IMR-90 (cell line): ENCODE results near the gene FLRT1. TPM values are rescaled to one million over a fixed set of nuclear protein-coding genes. Genes with fewer than 3 reads are reported as not detected.

ENCODE experiments used
- ATAC-seq: fragments of 200-7000 bp; cut with Tn5 transposase; 2 replicates; pipeline ENCODE4 v1.9.1; 2020; ENCODE audit warnings: low read depth, mild to moderate bottlenecking, moderate library complexity
- BruUV-seq: library from RNA; stranded (reverse); fragments of 400-500 nt; replicated peaks from 2 replicates; lab custom pipeline; 2021; lab: Mats Ljungman, UMichigan
- CTCF ChIA-PET: fragments of 300-600 bp; formaldehyde crosslinking; extraction: SDS; loops from one replicate; lab custom pipeline; 2021; ENCODE audit warnings: antibody characterized with exemption; lab: Yijun Ruan, JAX
- POLR2A ChIA-PET: fragments of 300-600 bp; sonication (Branson Sonifier 250); formaldehyde crosslinking; loops from one replicate; lab custom pipeline; 2022; ENCODE audit warnings: antibody characterized with exemption; ENCODE audit not compliant: unreplicated experiment; lab: Charles Lee
- DNase-seq: peaks from one replicate; pipeline ENCODE4 v3.0.0; 2013
- H2AFZ ChIP-seq: replicated peaks from 2 replicates; pipeline ENCODE3; 2013; ENCODE audit warnings: low read length, mild to moderate bottlenecking; ENCODE audit not compliant: poor library complexity
- H2AK5ac ChIP-seq: 2 replicates; pipeline ENCODE4 v1.6.1; 2013; ENCODE audit warnings: low read depth, low read length, inconsistent platforms
- H2AK9ac ChIP-seq: replicated peaks from 2 replicates; pipeline ENCODE3; 2013; ENCODE audit warnings: mild to moderate bottlenecking, low read depth, low read length, moderate library complexity; ENCODE audit not compliant: poor library complexity
- H2BK120ac ChIP-seq: 2 replicates; pipeline ENCODE4 v1.6.1; 2013; ENCODE audit warnings: low read depth, low read length, inconsistent platforms
- H2BK15ac ChIP-seq: 3 replicates; pipeline ENCODE4 v1.6.1; 2013; ENCODE audit warnings: low read depth, low read length, inconsistent platforms
- H2BK20ac ChIP-seq: 2 replicates; pipeline ENCODE4 v1.6.1; 2013; ENCODE audit warnings: low read depth, mild to moderate bottlenecking, inconsistent platforms, low read length, moderate library complexity
- H2BK5ac ChIP-seq: 2 replicates; pipeline ENCODE4 v1.6.1; 2013; ENCODE audit warnings: mild to moderate bottlenecking, low read depth, low read length, inconsistent platforms; ENCODE audit not compliant: poor library complexity, severe bottlenecking
- H3K14ac ChIP-seq: replicated peaks from 2 replicates; pipeline ENCODE4 v1.6.1; 2013; ENCODE audit warnings: low read depth, low read length, inconsistent platforms
- H3K18ac ChIP-seq: 2 replicates; pipeline ENCODE4 v1.6.1; 2013; ENCODE audit warnings: low read depth, low read length, control low read depth
- H3K23ac ChIP-seq: 2 replicates; pipeline ENCODE4 v1.6.1; 2013; ENCODE audit warnings: low read depth, low read length, inconsistent platforms
- H3K27ac ChIP-seq: 2 replicates; pipeline ENCODE4 v1.5.1; 2013; ENCODE audit warnings: mild to moderate bottlenecking, control low read depth, low read length; ENCODE audit not compliant: insufficient read depth
- H3K27me3 ChIP-seq: 2 replicates; pipeline ENCODE4 v1.6.1; 2013; ENCODE audit warnings: low read length; ENCODE audit not compliant: control insufficient read depth, insufficient read depth
- H3K36me3 ChIP-seq: 2 replicates; pipeline ENCODE4 v1.6.1; 2013; ENCODE audit warnings: low read length, mixed read lengths; ENCODE audit not compliant: control insufficient read depth, insufficient read depth
- H3K4ac ChIP-seq: 2 replicates; pipeline ENCODE4 v1.6.1; 2013; ENCODE audit warnings: low read depth, low read length, inconsistent platforms
- H3K4me1 ChIP-seq: 2 replicates; pipeline ENCODE4 v1.6.1; 2013; ENCODE audit warnings: low read length, mixed read lengths; ENCODE audit not compliant: control insufficient read depth, insufficient read depth
- H3K4me2 ChIP-seq: 2 replicates; pipeline ENCODE4 v1.6.1; 2013; ENCODE audit warnings: low read depth, mild to moderate bottlenecking, control low read depth, low read length, moderate library complexity
- H3K4me3 ChIP-seq: 2 replicates; pipeline ENCODE4 v1.5.1; 2013; ENCODE audit warnings: low read depth, mild to moderate bottlenecking, control low read depth, low read length, moderate library complexity; ENCODE audit not compliant: insufficient read depth
- H3K56ac ChIP-seq: 2 replicates; pipeline ENCODE4 v1.6.1; 2013; ENCODE audit warnings: low read length, inconsistent platforms; ENCODE audit not compliant: insufficient read depth; ENCODE audit errors: extremely low read depth
- H3K79me1 ChIP-seq, 2 experiments: 2 replicates each; pipeline ENCODE4 v1.6.1; 2013; ENCODE audit warnings: low read length in 2 of 2, inconsistent platforms in 1 of 2, low read depth in 1 of 2
- H3K9ac ChIP-seq: 2 replicates; pipeline ENCODE4 v1.6.1; 2013; ENCODE audit warnings: low read depth, low read length, control low read depth
- H3K9me1 ChIP-seq: 2 replicates; pipeline ENCODE4 v1.6.1; 2013; ENCODE audit warnings: low read length, inconsistent platforms; ENCODE audit not compliant: insufficient read depth
- H3K9me3 ChIP-seq: 2 replicates; pipeline ENCODE4 v1.6.1; 2013; ENCODE audit warnings: low read length; ENCODE audit not compliant: control insufficient read depth, insufficient read depth
- H4K20me1 ChIP-seq: 2 replicates; pipeline ENCODE4 v1.6.1; 2013; ENCODE audit warnings: low read length, inconsistent platforms; ENCODE audit not compliant: insufficient read depth
- H4K5ac ChIP-seq: 2 replicates; pipeline ENCODE4 v1.6.1; 2013; ENCODE audit warnings: mild to moderate bottlenecking, low read depth, low read length, control low read depth
- H4K8ac ChIP-seq, 2 experiments: 2 replicates each; pipeline ENCODE4 v1.6.1; 2013; ENCODE audit warnings: low read depth in 2 of 2, low read length in 2 of 2, control low read depth in 1 of 2, inconsistent platforms in 1 of 2
- H4K91ac ChIP-seq: 2 replicates; pipeline ENCODE4 v1.6.1; 2013; ENCODE audit warnings: low read depth, low read length, inconsistent platforms; ENCODE audit not compliant: insufficient read depth
- BHLHE40 ChIP-seq: fragments of 150-350 bp; IDR thresholded peaks from 2 replicates; pipeline ENCODE4 v1.6.1; 2016; ENCODE audit warnings: mild to moderate bottlenecking, low read depth, low read length
- CEBPB ChIP-seq: IDR thresholded peaks from 2 replicates; pipeline ENCODE4 v1.6.1; 2012; ENCODE audit warnings: low read depth, low read length, improper control_type of control experiment
- CHD1 ChIP-seq: IDR thresholded peaks from 2 replicates; pipeline ENCODE4 v1.6.1; 2012; ENCODE audit warnings: low read depth, low read length, improper control_type of control experiment
- FOS ChIP-seq: fragments of 150-350 bp; IDR thresholded peaks from 2 replicates; pipeline ENCODE4 v1.6.1; 2016; ENCODE audit warnings: low read depth, low read length
- MAFK ChIP-seq: IDR thresholded peaks from 2 replicates; pipeline ENCODE4 v1.6.1; 2012; ENCODE audit warnings: low read depth, low read length, improper control_type of control experiment
- MAZ ChIP-seq: IDR thresholded peaks from 2 replicates; pipeline ENCODE4 v1.6.1; 2012; ENCODE audit warnings: low read depth, mild to moderate bottlenecking, low read length, improper control_type of control experiment, moderate library complexity, borderline replicate concordance
- MXI1 ChIP-seq: IDR thresholded peaks from 2 replicates; pipeline ENCODE4 v1.6.1; 2012; ENCODE audit warnings: low read depth, mild to moderate bottlenecking, low read length, moderate library complexity, borderline replicate concordance
- NFE2L2 ChIP-seq: fragments of 150-350 bp; IDR thresholded peaks from 2 replicates; pipeline ENCODE4 v1.6.1; 2016; ENCODE audit warnings: low read depth, mild to moderate bottlenecking, low read length
- POLR2A ChIP-seq: IDR thresholded peaks from 2 replicates; pipeline ENCODE4 v1.6.1; 2012; ENCODE audit warnings: mild to moderate bottlenecking, low read depth, low read length
- RAD21 ChIP-seq: IDR thresholded peaks from 2 replicates; pipeline ENCODE4 v1.6.1; 2012; ENCODE audit warnings: low read length, improper control_type of control experiment
- RCOR1 ChIP-seq: IDR thresholded peaks from 2 replicates; pipeline ENCODE4 v1.6.1; 2012; ENCODE audit warnings: mild to moderate bottlenecking, low read length, improper control_type of control experiment; ENCODE audit not compliant: insufficient replicate concordance
- RFX5 ChIP-seq: IDR thresholded peaks from 2 replicates; pipeline ENCODE4 v1.8.0; 2012; ENCODE audit warnings: low read depth, mild to moderate bottlenecking, low read length, moderate library complexity
- SMC3 ChIP-seq: fragments of 150-350 bp; IDR thresholded peaks from 2 replicates; pipeline ENCODE4 v1.6.1; 2016; ENCODE audit warnings: low read depth, mild to moderate bottlenecking, antibody characterized with exemption, low read length, moderate library complexity
- WGBS, 2 experiments: methylation state at CpG; one replicate each; pipeline versions ENCODE4 v1.1.5 to v1.1.7; 2013; ENCODE audit warnings: missing lambda C conversion rate in 2 of 2; ENCODE audit not compliant: insufficient read length in 1 of 2; ENCODE audit errors: extremely low coverage in 2 of 2; 5-methylcytosine and 5-hydroxymethylcytosine counted together
- dilution Hi-C: fragments of 300-500 bp; cut with HindIII; formaldehyde crosslinking; loops from one replicate; pipeline ENCODE4 v1.14.3; 2018; ENCODE audit warnings: low sequenced_read_pairs; ENCODE audit not compliant: unreplicated experiment
- in situ Hi-C: fragments of 300-500 bp; cut with MboI; formaldehyde crosslinking; loops from 3 replicates; pipeline ENCODE4 v1.14.3; 2019; ENCODE audit warnings: low sequenced_read_pairs, inconsistent platforms, mixed read lengths
- intact Hi-C: fragments of 100-400 bp; cut with micrococcal nuclease; formaldehyde crosslinking; loops from 2 replicates; pipeline ENCODE4 v1.10.0; 2022
- polyA plus RNA-seq, 3 experiments: library from polyadenylated mRNA; depleted of rRNA; stranded (reverse); fragments of >200 nt; gene quantifications; 2 replicates each; pipeline ENCODE4 v1.2.3, GENCODE V29; 2012; ENCODE audit warnings: low replicate concordance in 1 of 3
- total RNA-seq: library from RNA; depleted of rRNA; stranded (reverse); fragments of >200 nt; gene quantifications from 2 replicates; pipeline ENCODE4 v1.2.3, GENCODE V29; 2012
- TF ChIP-seq, protein P1 (sequence below): conservative IDR thresholded peaks from 2 replicates; pipeline ENCODE4 v1.5.1; 2012; ENCODE audit warnings: mild to moderate bottlenecking, low read depth, low read length, improper control_type of control experiment
- TF ChIP-seq, protein P2 (sequence below): fragments of 150-350 bp; IDR thresholded peaks from 2 replicates; pipeline ENCODE4 v1.6.1; 2016; ENCODE audit warnings: low read depth, mild to moderate bottlenecking, low read length, moderate library complexity, borderline replicate concordance
- TF ChIP-seq, protein P3 (sequence below): fragments of 150-350 bp; IDR thresholded peaks from 2 replicates; pipeline ENCODE4 v1.6.1; 2017; ENCODE audit warnings: mild to moderate bottlenecking, antibody characterized with exemption, low read length, low read depth

Gene FLRT1
- total and polyA plus RNA-seq, 2 of the 4 experiments (the other 2 are of a cell fraction): under 0.01 to 0.07 TPM

DNA sequence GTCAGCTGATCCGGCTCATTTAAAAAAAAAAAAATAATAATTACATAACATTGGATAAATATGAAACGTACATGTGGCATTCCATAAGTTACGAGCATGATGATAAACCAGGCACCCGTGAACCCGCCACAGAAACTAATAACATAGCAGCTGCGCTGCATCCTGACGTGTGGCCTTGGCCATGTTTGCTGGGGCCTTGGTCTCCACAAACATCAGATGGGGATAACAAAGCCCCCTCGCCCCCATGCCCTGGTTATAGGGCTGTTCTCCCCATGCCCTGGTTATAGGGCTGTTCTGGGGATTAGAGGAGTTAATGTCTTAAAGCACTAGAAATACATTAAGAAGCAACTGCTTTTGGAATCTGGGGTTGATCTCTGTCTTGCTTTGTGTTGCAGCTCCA is 36.7 kb downstream of the FLRT1 start:
- H3K56ac ChIP-seq: no peak overlapping the region
- dilution Hi-C loops: no loop called here
- no peak overlapping the region for H3K4me3 ChIP-seq
- H2BK5ac ChIP-seq: no peak overlapping the region
- no peaks in the 10 kb centered on the region for H3K4me1 ChIP-seq
- POLR2A ChIA-PET: no interaction called here
- no peak overlapping the region for H3K27ac ChIP-seq
- H3K36me3 ChIP-seq: no peaks in the 10 kb centered on the region
- H3K27me3 ChIP-seq: peaks cover 5% of the 10 kb centered on the region; the same call in 1 of the 2 replicates
- intact Hi-C loops: no loop called here
- H3K18ac ChIP-seq: no peak overlapping the region
- no peak overlapping the region for H3K4me2 ChIP-seq
- no peak overlapping the region for H3K9ac ChIP-seq
- no peak for ATAC-seq
- no peak overlapping the region for H3K23ac ChIP-seq
- no peak overlapping the region for H4K91ac ChIP-seq
- in situ Hi-C loops: no loop called here
- H4K8ac ChIP-seq: no peak overlapping the region
- no peak overlapping the region for H2BK20ac ChIP-seq
- no peak overlapping the region for H2AFZ ChIP-seq
- no peak overlapping the region for H2BK120ac ChIP-seq
- no peaks in the 10 kb centered on the region for H3K79me1 ChIP-seq
- TF ChIP-seq MXI1 (no peak), RFX5 (no peak), MAFK (no peak), CEBPB (no peak), POLR2A (no peak), RAD21 (no peak), NFE2L2 (no peak), MAZ (no peak), SMC3 (no peak), FOS (no peak), BHLHE40 (no peak), CHD1 (no peak), RCOR1 (no peak)
- TF ChIP-seq, protein P1, sequence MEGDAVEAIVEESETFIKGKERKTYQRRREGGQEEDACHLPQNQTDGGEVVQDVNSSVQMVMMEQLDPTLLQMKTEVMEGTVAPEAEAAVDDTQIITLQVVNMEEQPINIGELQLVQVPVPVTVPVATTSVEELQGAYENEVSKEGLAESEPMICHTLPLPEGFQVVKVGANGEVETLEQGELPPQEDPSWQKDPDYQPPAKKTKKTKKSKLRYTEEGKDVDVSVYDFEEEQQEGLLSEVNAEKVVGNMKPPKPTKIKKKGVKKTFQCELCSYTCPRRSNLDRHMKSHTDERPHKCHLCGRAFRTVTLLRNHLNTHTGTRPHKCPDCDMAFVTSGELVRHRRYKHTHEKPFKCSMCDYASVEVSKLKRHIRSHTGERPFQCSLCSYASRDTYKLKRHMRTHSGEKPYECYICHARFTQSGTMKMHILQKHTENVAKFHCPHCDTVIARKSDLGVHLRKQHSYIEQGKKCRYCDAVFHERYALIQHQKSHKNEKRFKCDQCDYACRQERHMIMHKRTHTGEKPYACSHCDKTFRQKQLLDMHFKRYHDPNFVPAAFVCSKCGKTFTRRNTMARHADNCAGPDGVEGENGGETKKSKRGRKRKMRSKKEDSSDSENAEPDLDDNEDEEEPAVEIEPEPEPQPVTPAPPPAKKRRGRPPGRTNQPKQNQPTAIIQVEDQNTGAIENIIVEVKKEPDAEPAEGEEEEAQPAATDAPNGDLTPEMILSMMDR: no peak
- TF ChIP-seq, protein P2, sequence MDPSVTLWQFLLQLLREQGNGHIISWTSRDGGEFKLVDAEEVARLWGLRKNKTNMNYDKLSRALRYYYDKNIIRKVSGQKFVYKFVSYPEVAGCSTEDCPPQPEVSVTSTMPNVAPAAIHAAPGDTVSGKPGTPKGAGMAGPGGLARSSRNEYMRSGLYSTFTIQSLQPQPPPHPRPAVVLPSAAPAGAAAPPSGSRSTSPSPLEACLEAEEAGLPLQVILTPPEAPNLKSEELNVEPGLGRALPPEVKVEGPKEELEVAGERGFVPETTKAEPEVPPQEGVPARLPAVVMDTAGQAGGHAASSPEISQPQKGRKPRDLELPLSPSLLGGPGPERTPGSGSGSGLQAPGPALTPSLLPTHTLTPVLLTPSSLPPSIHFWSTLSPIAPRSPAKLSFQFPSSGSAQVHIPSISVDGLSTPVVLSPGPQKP: no peak
- TF ChIP-seq, protein P3, sequence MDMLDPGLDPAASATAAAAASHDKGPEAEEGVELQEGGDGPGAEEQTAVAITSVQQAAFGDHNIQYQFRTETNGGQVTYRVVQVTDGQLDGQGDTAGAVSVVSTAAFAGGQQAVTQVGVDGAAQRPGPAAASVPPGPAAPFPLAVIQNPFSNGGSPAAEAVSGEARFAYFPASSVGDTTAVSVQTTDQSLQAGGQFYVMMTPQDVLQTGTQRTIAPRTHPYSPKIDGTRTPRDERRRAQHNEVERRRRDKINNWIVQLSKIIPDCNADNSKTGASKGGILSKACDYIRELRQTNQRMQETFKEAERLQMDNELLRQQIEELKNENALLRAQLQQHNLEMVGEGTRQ: no peak
- no peak overlapping the region for H2AK5ac ChIP-seq
- H4K5ac ChIP-seq: no peak overlapping the region
- H3K4ac ChIP-seq: no peak overlapping the region
- WGBS, 2 experiments: 81% methylated on average over 5 of the region's 8 CpGs; no CpG with 5 or more reads in 1 of the 2 experiments
- no peak overlapping the region for H3K14ac ChIP-seq
- H3K9me3 ChIP-seq: no peaks in the 10 kb centered on the region
- H2BK15ac ChIP-seq: no peak overlapping the region
- 0 out of 2 replicates have a peak, but pooled peaks cover 3% of the 10 kb centered on the region for H3K9me1 ChIP-seq
- BruUV-seq: no TSS peak
- CTCF ChIA-PET: no interaction called here
- H2AK9ac ChIP-seq: no peak overlapping the region
- DNase-seq: no peak
- peaks cover 12% of the 10 kb centered on the region for H4K20me1 ChIP-seq
